Liver (tissue), 9 donors: Measurements from ENCODE around the gene CALY. TPM values are rescaled to one million over a fixed set of nuclear protein-coding genes. Genes with fewer than 3 reads are reported as not detected.
A peak's percentile ranks its signal among the peaks of the same experiment; 100 is the strongest.

Source experiments
- DNase-seq: peaks from one replicate; pipeline ENCODE4 v3.0.0-alpha.2; 2017; ENCODE audit warnings: low spot score
- H3K27ac ChIP-seq, 2 donors: one replicate each; pipeline ENCODE4 v1.7.0; 2013; ENCODE audit warnings: inconsistent platforms in 2 of 2, low read length in 2 of 2, control low read depth in 1 of 2, low read depth in 1 of 2, mild to moderate bottlenecking in 1 of 2
- H3K27me3 ChIP-seq, 4 donors: one replicate each; pipeline versions ENCODE4 v1.6.1 to v1.7.0; 2013; ENCODE audit warnings: low read length in 3 of 4, inconsistent platforms in 1 of 4, mild to moderate bottlenecking in 1 of 4, moderate library complexity in 1 of 4; ENCODE audit not compliant: control insufficient read depth in 4 of 4, insufficient read depth in 4 of 4
- H3K36me3 ChIP-seq, 4 donors: one replicate each; pipeline versions ENCODE4 v1.6.1 to v1.7.0; 2013; ENCODE audit warnings: low read length in 3 of 4, mild to moderate bottlenecking in 3 of 4, low read depth in 1 of 4, moderate library complexity in 1 of 4; ENCODE audit not compliant: control insufficient read depth in 4 of 4, insufficient read depth in 3 of 4
- H3K4me1 ChIP-seq, 4 donors: one replicate each; pipeline versions ENCODE4 v1.6.1 to v1.7.0; 2013; ENCODE audit warnings: low read length in 3 of 4, mild to moderate bottlenecking in 3 of 4, moderate library complexity in 1 of 4; ENCODE audit not compliant: control insufficient read depth in 4 of 4, insufficient read depth in 4 of 4
- H3K4me3 ChIP-seq, 3 donors: one replicate each; pipeline versions ENCODE4 v1.6.1 to v1.7.0; 2013; ENCODE audit warnings: low read length in 3 of 3, control low read depth in 1 of 3, low read depth in 1 of 3, mild to moderate bottlenecking in 1 of 3
- H3K9ac ChIP-seq, 2 donors: one replicate each; pipeline ENCODE4 v1.7.0; 2013; ENCODE audit warnings: low read length in 2 of 2, mild to moderate bottlenecking in 2 of 2, moderate library complexity in 2 of 2, control low read depth in 1 of 2, low read depth in 1 of 2
- H3K9me3 ChIP-seq, 4 donors: one replicate each; pipeline versions ENCODE4 v1.6.1 to v1.7.0; 2013; ENCODE audit warnings: low read length in 3 of 4; ENCODE audit not compliant: control insufficient read depth in 4 of 4
- CTCF ChIP-seq: fragments of 150-350 bp; IDR thresholded peaks from 2 replicates; pipeline ENCODE4 v1.5.1; 2017; ENCODE audit warnings: improper control_type of control experiment, low read depth, low read length; ENCODE audit not compliant: missing input control
- EGR1 ChIP-seq, 2 donors: IDR thresholded peaks; 2 replicates each; pipeline ENCODE4 v1.6.1; 2016 to 2018; ENCODE audit warnings: antibody characterized with exemption in 2 of 2, low read depth in 2 of 2
- FOXA1 ChIP-seq: IDR thresholded peaks from 2 replicates; pipeline ENCODE4 v1.6.1; 2016; ENCODE audit warnings: antibody characterized with exemption
- FOXA2 ChIP-seq: IDR thresholded peaks from 2 replicates; pipeline ENCODE4 v1.6.1; 2016; ENCODE audit warnings: antibody characterized with exemption
- HNF4A ChIP-seq, 2 donors: conservative IDR thresholded peaks; 2 replicates each; pipeline ENCODE4 v1.6.1; 2016; ENCODE audit warnings: antibody characterized with exemption in 2 of 2, mild to moderate bottlenecking in 2 of 2
- HNF4G ChIP-seq: IDR thresholded peaks from 2 replicates; pipeline ENCODE4 v1.6.1; 2016; ENCODE audit warnings: antibody characterized with exemption
- MAX ChIP-seq: IDR thresholded peaks from 2 replicates; pipeline ENCODE4 v1.6.1; 2016; ENCODE audit warnings: antibody characterized with exemption
- RXRA ChIP-seq, 2 donors: IDR thresholded peaks; 2 replicates each; pipeline ENCODE4 v1.6.1; 2017 to 2018; ENCODE audit warnings: antibody characterized with exemption in 2 of 2, mild to moderate bottlenecking in 1 of 2
- SP1 ChIP-seq: IDR thresholded peaks from 2 replicates; pipeline ENCODE4 v1.6.1; 2018; ENCODE audit warnings: antibody characterized with exemption, mild to moderate bottlenecking
- TAF1 ChIP-seq: conservative IDR thresholded peaks from 2 replicates; pipeline ENCODE4 v1.6.1; 2016; ENCODE audit warnings: antibody characterized with exemption, mild to moderate bottlenecking
- YY1 ChIP-seq: IDR thresholded peaks from 2 replicates; pipeline ENCODE4 v1.6.1; 2016; ENCODE audit warnings: antibody characterized with exemption, mild to moderate bottlenecking
- WGBS: extraction: QIAGEN DNeasy Blood & Tissue Kit; methylation state at CpG from one replicate; pipeline ENCODE4 v1.1.7; 2013; 5-methylcytosine and 5-hydroxymethylcytosine counted together
- polyA plus RNA-seq, 2 donors: library from polyadenylated mRNA; stranded (reverse) in 1 of 2; unstranded in 1 of 2; fragments of 200-250 nt in 1 of 2; fragments of >200 nt in 1 of 2; fragmentation: Nextera tagmentation in 1 of 2; extraction: Ambion mirVana in 1 of 2; gene quantifications; one replicate each; pipeline versions ENCODE4 v1.2.1 to v1.2.3, GENCODE V29; 2013 to 2015
- total RNA-seq, 2 donors: library from RNA; depleted of rRNA; stranded (reverse); fragments of >200 nt; gene quantifications; one replicate each; pipeline ENCODE4 v1.2.3, GENCODE V29; 2014
- TF ChIP-seq, protein P1 (sequence below): IDR thresholded peaks from 2 replicates; pipeline ENCODE4 v1.6.1; 2016; ENCODE audit warnings: antibody characterized with exemption
- TF ChIP-seq, protein P2 (sequence below): IDR thresholded peaks from 2 replicates; pipeline ENCODE4 v1.6.1; 2016; ENCODE audit warnings: antibody characterized with exemption
- donor health status: healthy.
- donor health status: healthy.
- donor health status: healthy.
- donor health status: healthy.
- donor health status: healthy.

The CALY gene
- total and polyA plus RNA-seq, 4 donors: 0.07 TPM; not detected in 3

DNA sequence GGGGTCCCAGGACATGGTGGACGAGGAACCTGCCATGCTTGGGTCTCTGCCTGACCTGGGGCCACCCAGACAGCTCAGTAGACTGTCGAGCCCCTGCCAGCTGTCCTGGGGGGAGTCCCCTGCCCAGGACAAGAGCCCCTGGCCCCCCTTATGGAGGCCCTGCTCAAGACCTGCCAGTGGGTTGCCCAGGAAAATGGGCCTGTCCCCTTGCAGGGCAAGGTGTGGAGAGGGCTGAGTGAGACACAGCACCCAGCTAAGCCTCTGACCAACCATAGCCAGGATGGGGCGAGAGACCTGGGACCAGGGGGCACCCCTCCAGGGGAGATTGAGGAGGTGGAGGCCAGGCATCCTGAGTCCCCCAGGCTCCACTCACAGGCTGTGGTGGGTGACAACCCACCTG lies 19.3 kb upstream of the CALY start:
- Histone ChIP-seq H3K36me3 (peaks cover 0 to 2% (median 0%) of the 10 kb centered on the region in 4 donors), H3K27ac (peak overlapping the region in 1 of 2 donors; percentile 40), H3K4me1 (peaks cover 27 to 88% (median 77%) of the 10 kb centered on the region in 4 donors), H3K9me3 (no peaks in the 10 kb centered on the region), H3K27me3 (no peaks in the 10 kb centered on the region), H3K4me3 (peak overlapping the region in 2 of 3 donors; percentile 56 to 77), H3K9ac (no peak overlapping the region)
- TF ChIP-seq MAX (no peak), FOXA1 (no peak), EGR1 (IDR thresholded peaks at IDR 0.05; ENCODE audit: low read depth in 2 of 2) (no peak), RXRA (IDR thresholded peaks at IDR 0.05) (no peak), TAF1 (no peak)
- TF ChIP-seq, protein P1, sequence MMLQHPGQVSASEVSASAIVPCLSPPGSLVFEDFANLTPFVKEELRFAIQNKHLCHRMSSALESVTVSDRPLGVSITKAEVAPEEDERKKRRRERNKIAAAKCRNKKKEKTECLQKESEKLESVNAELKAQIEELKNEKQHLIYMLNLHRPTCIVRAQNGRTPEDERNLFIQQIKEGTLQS: no peak
- no peak for DNase-seq
- over 99% methylated on average over 3 of the region's 3 CpGs for WGBS

GRCh38 chr10:133355266-133355665 lies 18.6 kb upstream of the CALY start:
- no peak overlapping the region for H3K4me3 ChIP-seq
- peak overlapping the region; percentile 36 to 40 for H3K27ac ChIP-seq
- TF ChIP-seq EGR1 (IDR thresholded peaks at IDR 0.05; ENCODE audit: low read depth in 2 of 2) (no peak), RXRA (IDR thresholded peaks at IDR 0.05) (no peak), SP1 (no peak), HNF4A (conservative IDR thresholded peaks at IDR 0.05) (no peak), FOXA2 (no peak), YY1 (no peak), CTCF (no peak), MAX (no peak), HNF4G (no peak)
- TF ChIP-seq, protein P1: no peak
- TF ChIP-seq, protein P2, sequence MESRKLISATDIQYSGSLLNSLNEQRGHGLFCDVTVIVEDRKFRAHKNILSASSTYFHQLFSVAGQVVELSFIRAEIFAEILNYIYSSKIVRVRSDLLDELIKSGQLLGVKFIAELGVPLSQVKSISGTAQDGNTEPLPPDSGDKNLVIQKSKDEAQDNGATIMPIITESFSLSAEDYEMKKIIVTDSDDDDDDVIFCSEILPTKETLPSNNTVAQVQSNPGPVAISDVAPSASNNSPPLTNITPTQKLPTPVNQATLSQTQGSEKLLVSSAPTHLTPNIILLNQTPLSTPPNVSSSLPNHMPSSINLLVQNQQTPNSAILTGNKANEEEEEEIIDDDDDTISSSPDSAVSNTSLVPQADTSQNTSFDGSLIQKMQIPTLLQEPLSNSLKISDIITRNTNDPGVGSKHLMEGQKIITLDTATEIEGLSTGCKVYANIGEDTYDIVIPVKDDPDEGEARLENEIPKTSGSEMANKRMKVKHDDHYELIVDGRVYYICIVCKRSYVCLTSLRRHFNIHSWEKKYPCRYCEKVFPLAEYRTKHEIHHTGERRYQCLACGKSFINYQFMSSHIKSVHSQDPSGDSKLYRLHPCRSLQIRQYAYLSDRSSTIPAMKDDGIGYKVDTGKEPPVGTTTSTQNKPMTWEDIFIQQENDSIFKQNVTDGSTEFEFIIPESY: no peak
- H3K36me3 ChIP-seq: peaks cover 0 to 2% (median 0%) of the 10 kb centered on the region in 4 donors
- DNase-seq: no peak
- WGBS: 94% methylated on average over 6 of the region's 6 CpGs
- no peaks in the 10 kb centered on the region for H3K27me3 ChIP-seq
- H3K4me1 ChIP-seq: peaks cover 26 to 88% (median 77%) of the 10 kb centered on the region in 4 donors
- no peaks in the 10 kb centered on the region for H3K9me3 ChIP-seq
- H3K9ac ChIP-seq: no peak overlapping the region

GRCh38 chr10:133354672-133355240 lies 18.1 kb upstream of the CALY start:
- DNase-seq: no peak
- H3K4me1 ChIP-seq: peaks cover 25 to 88% (median 79%) of the 10 kb centered on the region in 4 donors
- peak overlapping the region in 1 of 2 donors; percentile 14 for H3K27ac ChIP-seq
- H3K9me3 ChIP-seq: no peaks in the 10 kb centered on the region
- WGBS: 74% methylated on average over 14 of the region's 14 CpGs
- peaks cover 0 to 2% (median 0%) of the 10 kb centered on the region in 4 donors for H3K36me3 ChIP-seq
- no peak overlapping the region for H3K9ac ChIP-seq
- H3K4me3 ChIP-seq: no peak overlapping the region
- no peaks in the 10 kb centered on the region for H3K27me3 ChIP-seq
- TF ChIP-seq RXRA (IDR thresholded peaks at IDR 0.05) (peak in 1 of 2 donors; percentile 39), FOXA2 (no peak)
